Activated T-cell treated with anti-CD3 and anti-CD28 coated beads, Interleukin-2, amount 50 U/mL, for 72 hours (primary cell): Measurements from ENCODE around the gene DNAJC6. TPM values are rescaled to one million over a fixed set of nuclear protein-coding genes. Genes with fewer than 3 reads are reported as not detected.

Experiments used
- ATAC-seq, 2 donors: fragments of 150-1000 bp; cut with Tn5 transposase; replicated peaks in 1 of 2; 2 replicates each; pipeline ENCODE4 v1.10.0; 2021; ENCODE audit warnings: moderate library complexity in 2 of 2, mild to moderate bottlenecking in 1 of 2
- DNase-seq, 2 donors: peaks; one replicate each; pipeline ENCODE4 v3.0.0; 2021 to 2022; ENCODE audit warnings: mixed read lengths in 1 of 2
- H3K27ac Mint-ChIP-seq: one replicate; pipeline ENCODE4 v1.8.0; 2022; ENCODE audit warnings: mild to moderate bottlenecking, moderate library complexity, mixed read lengths
- H3K27me3 Mint-ChIP-seq: one replicate; pipeline ENCODE4 v1.8.0; 2022; ENCODE audit warnings: low read depth, mixed read lengths
- H3K36me3 Mint-ChIP-seq, 2 donors: one replicate each; pipeline ENCODE4 v1.8.0; 2022; ENCODE audit warnings: mixed read lengths in 2 of 2, mild to moderate bottlenecking in 1 of 2; ENCODE audit not compliant: insufficient read depth in 2 of 2
- H3K4me1 Mint-ChIP-seq: one replicate; pipeline ENCODE4 v1.8.0; 2022; ENCODE audit warnings: low read depth, mixed read lengths
- H3K4me3 Mint-ChIP-seq, 2 donors: one replicate each; pipeline ENCODE4 v1.8.0; 2022; ENCODE audit warnings: mild to moderate bottlenecking in 2 of 2, mixed read lengths in 2 of 2, moderate library complexity in 2 of 2
- H3K9me3 Mint-ChIP-seq, 2 donors: one replicate each; pipeline ENCODE4 v1.8.0; 2022; ENCODE audit warnings: mixed read lengths in 2 of 2
- total RNA-seq, 2 donors: library from RNA; stranded (reverse); gene quantifications; one replicate each; pipeline ENCODE4 v1.2.3, GENCODE V29; 2022

The DNAJC6 gene
- total RNA-seq, 2 donors from 2014 or later: 2.3 to 3.1 TPM

DNA sequence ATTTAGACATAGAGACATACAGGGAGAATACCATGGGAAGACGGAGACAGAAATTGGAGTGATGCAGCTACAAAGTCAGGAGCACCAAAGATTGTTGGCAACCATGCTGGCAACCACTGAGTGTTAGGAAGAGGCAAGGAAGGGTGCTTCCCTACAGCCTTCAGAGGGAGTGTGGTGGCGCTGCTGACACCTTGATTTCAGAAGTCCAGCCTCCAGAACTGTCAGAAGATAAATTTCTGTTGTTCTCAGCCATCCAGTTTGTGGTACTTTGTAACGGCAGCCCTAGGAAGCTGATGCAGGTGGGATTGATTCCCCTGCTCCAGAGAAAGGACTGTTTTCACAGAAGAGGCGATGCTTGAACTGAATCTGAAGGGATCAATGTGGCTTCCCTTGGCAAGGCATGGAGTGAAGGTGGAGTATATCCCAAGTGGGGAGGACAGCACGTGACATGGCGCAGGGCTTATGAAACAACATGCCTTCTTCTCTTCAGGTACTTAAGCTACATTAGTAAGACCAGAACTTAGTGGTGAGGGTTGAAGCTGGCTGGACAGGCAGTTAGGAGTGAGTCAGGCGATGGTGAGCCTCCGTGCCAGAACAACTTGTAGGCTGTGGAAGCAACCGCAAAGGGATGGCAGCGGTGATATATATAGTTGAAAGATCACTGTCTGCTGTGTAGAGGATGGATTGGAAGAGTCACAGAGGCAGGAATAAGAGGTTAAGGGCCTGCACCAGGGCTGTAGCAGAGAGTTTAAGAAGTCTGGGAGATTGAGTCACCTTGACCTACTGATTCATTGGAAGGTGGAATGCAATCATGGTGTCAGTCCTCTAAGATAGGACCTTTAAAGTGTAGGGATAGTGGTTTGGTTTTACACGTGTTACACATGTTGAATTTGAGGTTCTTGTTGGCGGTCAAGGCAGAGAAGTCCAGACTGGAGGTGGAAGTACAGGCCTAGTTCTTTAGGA lies 113.2 kb downstream of the DNAJC6 start:
- DNase-seq (no peak), ATAC-seq (no peak)
- Mint-ChIP-seq H3K27ac (no peak overlapping the region), H3K9me3 (no peaks in the 10 kb centered on the region), H3K27me3 (no peaks in the 10 kb centered on the region), H3K4me1 (peaks cover 20% of the 10 kb centered on the region), H3K4me3 (no peak overlapping the region), H3K36me3 (peaks cover 7 to 14% of the 10 kb centered on the region in 2 donors)

DNA sequence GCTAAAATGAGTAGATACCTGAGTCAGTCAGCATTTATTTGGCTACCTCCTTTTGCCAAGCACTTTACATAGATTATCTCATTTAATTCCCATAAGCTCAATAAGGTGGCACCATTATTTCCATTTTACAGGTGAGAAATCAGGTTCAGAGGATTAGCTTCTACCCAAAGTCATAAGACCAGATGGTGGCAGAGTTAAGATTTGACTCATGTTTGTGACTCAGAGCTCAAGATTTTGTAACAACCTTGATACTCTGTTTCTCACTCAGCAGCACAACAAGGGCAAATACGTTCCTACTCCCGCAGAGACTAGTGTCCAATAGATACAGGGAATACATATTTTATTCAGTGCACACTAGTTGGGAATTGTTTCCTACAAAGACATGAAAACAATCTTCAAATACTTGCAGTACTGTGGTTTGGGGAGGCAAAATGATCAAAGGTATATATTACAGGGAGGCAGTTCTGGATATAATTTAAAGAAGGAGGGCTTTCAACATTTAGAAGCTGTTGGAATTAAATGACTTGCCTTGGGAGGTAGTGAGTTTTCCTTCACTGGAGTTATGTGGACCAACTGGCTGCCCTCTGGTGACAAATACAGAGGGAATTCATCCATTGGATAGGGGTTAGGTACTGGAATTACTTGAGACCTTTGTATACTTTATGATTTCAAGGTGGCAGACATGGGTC lies 114.7 kb downstream of the DNAJC6 start:
- Mint-ChIP-seq H3K9me3 (no peaks in the 10 kb centered on the region), H3K4me3 (peak overlapping the region; percentile 29 to 63), H3K36me3 (peaks cover 7 to 14% of the 10 kb centered on the region in 2 donors), H3K4me1 (peaks cover 16% of the 10 kb centered on the region), H3K27ac (peak overlapping the region; percentile 43), H3K27me3 (no peaks in the 10 kb centered on the region)
- ATAC-seq: peak; percentile 15 to 28
- peak; percentile 34 to 66 for DNase-seq

DNA sequence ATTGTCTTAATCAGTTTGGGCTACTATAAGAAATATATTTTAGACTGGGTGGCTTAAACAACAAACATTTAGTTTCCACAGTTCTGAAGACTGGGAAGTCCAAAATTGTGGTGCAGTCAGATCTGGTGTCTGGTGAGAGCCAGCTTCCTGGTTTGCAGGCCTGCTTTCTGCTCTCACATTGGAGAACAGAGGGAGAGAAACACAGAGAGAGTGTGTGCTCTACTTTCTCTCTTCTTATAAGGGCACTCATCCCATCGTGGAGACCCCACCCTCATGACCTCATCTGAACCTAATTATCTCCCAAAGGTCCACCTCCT lies 115.2 kb downstream of the DNAJC6 start:
- ATAC-seq (no peak), DNase-seq (no peak)
- H3K27me3 Mint-ChIP-seq: no peaks in the 10 kb centered on the region
- no peak overlapping the region for H3K27ac Mint-ChIP-seq
- H3K4me1 Mint-ChIP-seq: peaks cover 10% of the 10 kb centered on the region
- no peak overlapping the region for H3K4me3 Mint-ChIP-seq
- peaks cover 7 to 14% of the 10 kb centered on the region in 2 donors for H3K36me3 Mint-ChIP-seq
- H3K9me3 Mint-ChIP-seq: no peaks in the 10 kb centered on the region

DNA sequence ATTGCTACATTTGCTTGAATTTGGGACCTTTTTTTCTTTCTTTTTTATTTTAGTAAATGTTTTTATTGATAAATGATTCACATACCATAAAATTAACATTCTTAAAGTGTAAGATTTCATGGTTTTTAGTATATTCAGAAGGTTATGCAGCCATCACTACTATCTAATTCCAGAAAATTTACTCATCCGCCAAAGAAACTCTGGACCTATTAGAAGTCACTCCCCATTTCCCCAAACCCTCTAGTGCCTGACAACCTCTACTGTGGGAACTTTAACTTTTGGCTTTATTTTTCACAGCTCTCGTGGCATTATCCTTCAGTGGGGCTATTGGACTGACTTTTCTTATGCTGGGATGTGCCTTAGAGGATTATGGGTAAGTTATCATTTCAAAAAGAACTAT lies 115.7 kb downstream of the DNAJC6 start:
- Mint-ChIP-seq H3K4me3 (no peak overlapping the region), H3K36me3 (peaks cover 7 to 14% of the 10 kb centered on the region in 2 donors)

DNA sequence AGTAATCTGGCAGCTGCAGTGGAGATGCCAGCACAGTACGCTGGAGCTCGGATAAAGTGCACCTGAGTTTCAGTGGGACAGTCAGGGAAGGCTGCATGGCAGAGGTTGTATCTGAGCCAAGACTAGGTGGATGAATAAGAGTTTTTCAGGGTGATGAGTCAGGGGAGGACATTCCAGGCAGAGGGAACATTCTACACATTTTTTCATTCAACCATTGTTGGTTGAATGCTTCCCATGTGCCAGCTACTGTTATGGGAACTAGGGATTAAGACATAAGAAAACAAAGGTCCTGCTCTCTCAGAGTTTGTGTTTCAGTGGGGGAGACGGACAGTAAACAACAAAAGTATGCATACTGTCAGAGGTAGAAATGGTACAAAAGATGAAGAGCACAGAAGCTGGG lies 116.4 kb downstream of the DNAJC6 start:
- no peak for ATAC-seq
- H3K4me1 Mint-ChIP-seq: peaks cover 5% of the 10 kb centered on the region

More for the DNA sequence above, 115.7 kb downstream of the DNAJC6 start:
- H3K27me3 Mint-ChIP-seq: no peaks in the 10 kb centered on the region
- ATAC-seq (no peak), DNase-seq (no peak)
- H3K4me1 Mint-ChIP-seq: peaks cover 6% of the 10 kb centered on the region
- H3K27ac Mint-ChIP-seq: no peak overlapping the region
- no peaks in the 10 kb centered on the region for H3K9me3 Mint-ChIP-seq

DNA sequence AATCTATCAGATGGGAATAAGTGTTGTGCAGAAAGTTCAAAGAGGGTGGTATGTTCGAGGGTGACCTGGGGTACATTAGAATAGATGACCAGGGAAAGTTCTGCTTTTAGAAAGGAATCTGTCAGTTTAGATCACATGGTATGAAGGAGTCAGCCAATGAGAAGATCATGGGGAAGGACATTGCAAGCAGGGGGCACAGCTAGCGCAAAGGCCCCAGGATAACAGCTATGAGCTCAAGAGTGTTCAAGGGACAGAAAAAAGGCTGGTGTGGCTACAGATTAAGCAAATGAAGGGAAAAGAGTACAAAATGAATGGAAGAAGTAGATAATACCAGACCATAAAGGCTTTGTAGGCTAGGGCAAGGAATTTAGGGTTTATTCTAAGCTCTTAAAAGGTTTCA lies 119.7 kb downstream of the DNAJC6 start:
- Mint-ChIP-seq H3K4me3 (no peak overlapping the region), H3K27ac (no peak overlapping the region), H3K27me3 (no peaks in the 10 kb centered on the region), H3K9me3 (no peaks in the 10 kb centered on the region), H3K36me3 (peaks cover 7 to 16% of the 10 kb centered on the region in 2 donors), H3K4me1 (peaks cover 5% of the 10 kb centered on the region)
- ATAC-seq: no peak
- no peak for DNase-seq

More for the DNA sequence above, 116.4 kb downstream of the DNAJC6 start:
- H3K36me3 Mint-ChIP-seq: peaks cover 7 to 14% of the 10 kb centered on the region in 2 donors
- H3K9me3 Mint-ChIP-seq: no peaks in the 10 kb centered on the region
- no peaks in the 10 kb centered on the region for H3K27me3 Mint-ChIP-seq
- no peak overlapping the region for H3K27ac Mint-ChIP-seq
- no peak for DNase-seq
- H3K4me3 Mint-ChIP-seq: no peak overlapping the region

DNA sequence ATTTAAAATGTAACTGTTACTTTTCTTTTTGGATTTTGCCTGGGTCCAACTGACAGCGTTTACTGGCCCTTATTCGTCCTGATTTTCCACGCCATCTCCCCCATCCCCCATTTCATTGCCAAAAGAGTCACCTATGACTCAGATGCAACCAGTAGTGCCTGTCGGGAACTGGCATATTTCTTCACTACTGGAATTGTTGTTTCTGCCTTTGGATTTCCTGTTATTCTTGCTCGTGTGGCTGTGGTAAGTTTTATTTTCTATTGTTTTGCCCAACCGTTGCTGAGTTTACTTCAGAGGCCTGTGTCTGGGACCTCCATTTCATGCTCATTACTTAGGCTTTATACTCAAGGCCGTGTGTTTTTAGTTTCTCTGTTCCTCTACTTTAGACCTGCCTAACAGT lies 120.5 kb downstream of the DNAJC6 start:
- no peak overlapping the region for H3K4me3 Mint-ChIP-seq
- no peaks in the 10 kb centered on the region for H3K27me3 Mint-ChIP-seq
- H3K36me3 Mint-ChIP-seq: peaks cover 7 to 16% of the 10 kb centered on the region in 2 donors
- no peak for DNase-seq
- no peak overlapping the region for H3K27ac Mint-ChIP-seq
- ATAC-seq: no peak
- no peaks in the 10 kb centered on the region for H3K9me3 Mint-ChIP-seq
- peaks cover 5% of the 10 kb centered on the region for H3K4me1 Mint-ChIP-seq

DNA sequence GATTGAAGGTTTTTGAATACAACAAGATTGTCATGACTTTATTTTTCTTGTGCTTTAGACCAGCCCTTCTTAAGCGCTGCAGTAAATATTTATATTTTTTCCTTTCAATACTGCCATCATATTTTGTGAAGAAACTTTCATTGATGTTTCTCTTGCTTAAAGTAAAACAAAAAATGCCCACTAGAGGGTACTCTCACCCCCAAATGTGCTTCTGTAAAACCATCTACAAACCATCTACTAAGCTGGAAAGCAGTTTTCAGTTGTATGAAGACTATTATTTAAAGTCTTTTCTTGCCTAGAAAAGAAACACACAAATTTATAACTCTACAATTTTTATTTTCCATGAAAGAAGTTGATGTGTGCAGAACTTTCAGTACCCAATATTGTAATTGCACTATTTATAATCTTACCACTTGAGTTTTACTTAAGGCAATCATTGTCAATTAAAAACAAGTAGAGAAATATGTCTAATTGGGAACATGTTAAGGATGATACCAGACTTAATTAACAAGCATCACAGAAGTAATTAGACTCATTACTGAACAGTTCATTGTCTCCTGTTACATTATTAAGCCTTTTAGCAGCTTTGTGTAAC lies 121.9 kb downstream of the DNAJC6 start:
- Mint-ChIP-seq H3K36me3 (peaks cover 0 to 6% of the 10 kb centered on the region in 2 donors), H3K27me3 (no peaks in the 10 kb centered on the region), H3K4me1 (no peaks in the 10 kb centered on the region), H3K9me3 (no peaks in the 10 kb centered on the region), H3K27ac (peak overlapping the region; percentile 54), H3K4me3 (no peak overlapping the region)
- ATAC-seq: no peak
- DNase-seq: no peak

DNA sequence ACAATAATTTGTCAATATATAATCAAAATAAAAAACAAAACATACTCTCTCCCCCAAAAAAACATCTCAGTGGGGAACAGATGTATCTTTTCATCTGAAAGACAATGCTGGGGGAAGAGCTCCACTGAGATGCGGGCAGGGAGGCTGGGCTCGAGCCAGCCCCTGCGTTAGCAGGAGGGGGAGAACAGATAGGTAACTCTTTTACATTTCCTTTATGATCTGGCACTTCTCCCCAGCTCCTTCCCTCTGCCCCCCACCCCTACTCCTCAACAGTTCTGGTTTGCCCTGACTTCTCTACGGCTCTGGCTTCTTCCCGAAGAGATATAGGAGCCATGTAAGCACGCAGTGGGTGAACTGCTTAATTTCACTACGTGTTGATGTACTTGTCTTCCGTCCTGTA lies 123.6 kb downstream of the DNAJC6 start:
- no peaks in the 10 kb centered on the region for H3K4me1 Mint-ChIP-seq
- H3K4me3 Mint-ChIP-seq: no peak overlapping the region
- H3K36me3 Mint-ChIP-seq: peaks cover 0 to 2% of the 10 kb centered on the region in 2 donors
- DNase-seq (no peak), ATAC-seq (no peak)
- no peaks in the 10 kb centered on the region for H3K27me3 Mint-ChIP-seq
- no peak overlapping the region for H3K27ac Mint-ChIP-seq
- no peaks in the 10 kb centered on the region for H3K9me3 Mint-ChIP-seq

DNA sequence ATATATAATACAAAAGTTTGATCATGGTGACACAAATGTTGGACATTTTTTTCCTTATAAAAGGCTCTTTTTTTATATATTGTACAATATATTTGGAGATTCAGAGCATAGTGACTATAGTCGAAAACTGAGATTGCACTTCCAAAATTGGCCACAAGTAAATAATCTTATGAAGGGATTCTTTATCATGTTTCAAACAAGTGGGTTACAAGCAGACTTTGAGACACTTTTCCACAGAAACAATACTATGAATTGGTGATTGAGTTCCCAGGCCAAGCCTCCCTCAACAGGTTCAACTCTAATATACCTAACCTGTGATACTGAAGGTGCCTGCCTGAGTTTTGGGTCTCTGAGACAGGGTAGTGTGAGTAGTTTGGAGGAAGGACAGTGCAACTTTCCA lies 124.9 kb downstream of the DNAJC6 start:
- no peak overlapping the region for H3K27ac Mint-ChIP-seq
- ATAC-seq (no peak), DNase-seq (no peak)
- H3K36me3 Mint-ChIP-seq: peaks cover 0 to 2% of the 10 kb centered on the region in 2 donors
- H3K27me3 Mint-ChIP-seq: no peaks in the 10 kb centered on the region
- H3K4me3 Mint-ChIP-seq: no peak overlapping the region
- no peaks in the 10 kb centered on the region for H3K4me1 Mint-ChIP-seq
- no peaks in the 10 kb centered on the region for H3K9me3 Mint-ChIP-seq

DNA sequence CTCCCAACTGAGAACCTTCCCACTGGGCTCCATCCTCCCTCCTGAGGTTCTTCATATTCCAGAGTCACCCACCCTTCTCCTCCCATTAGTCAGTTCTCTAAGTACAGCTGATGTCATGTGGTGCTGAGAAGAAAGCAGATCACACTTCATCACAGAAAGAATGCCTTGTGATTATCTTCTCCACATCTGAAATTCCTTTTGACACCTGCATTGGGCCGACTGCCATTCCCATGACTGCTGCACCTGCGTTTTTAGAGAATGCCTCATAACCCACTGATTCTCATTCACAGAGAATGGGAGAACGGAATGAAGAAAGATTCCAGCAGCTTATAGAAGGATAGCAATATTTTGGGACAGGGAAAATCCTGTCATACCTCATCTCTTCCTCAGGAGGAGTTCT lies 125.4 kb downstream of the DNAJC6 start:
- ATAC-seq (no peak), DNase-seq (no peak)
- Mint-ChIP-seq H3K9me3 (no peaks in the 10 kb centered on the region), H3K27ac (no peak overlapping the region), H3K36me3 (peaks cover 0 to 2% of the 10 kb centered on the region in 2 donors), H3K27me3 (no peaks in the 10 kb centered on the region), H3K4me1 (no peaks in the 10 kb centered on the region), H3K4me3 (no peak overlapping the region)

DNA sequence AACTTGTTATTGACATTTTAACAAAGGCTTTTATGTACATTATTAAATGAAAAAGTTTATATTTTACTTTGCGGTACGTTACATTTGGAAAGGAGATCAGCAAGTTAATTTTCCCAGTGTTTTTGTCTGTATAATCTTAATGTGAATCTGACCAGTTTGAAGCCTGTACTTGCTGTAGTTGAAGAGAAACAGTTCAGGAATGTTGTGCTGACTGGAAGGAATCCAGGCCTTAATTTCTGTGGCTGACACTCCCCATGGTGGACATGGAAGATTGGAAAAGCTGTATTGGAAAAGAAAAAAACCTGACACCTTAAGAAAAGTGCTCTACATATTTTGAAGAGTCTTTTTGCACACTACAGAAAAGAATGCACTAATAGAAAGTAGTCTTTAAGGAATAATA lies 126.6 kb downstream of the DNAJC6 start:
- DNase-seq (no peak), ATAC-seq (no peak)
- Mint-ChIP-seq H3K36me3 (peaks cover 0 to 2% of the 10 kb centered on the region in 2 donors), H3K27me3 (no peaks in the 10 kb centered on the region), H3K27ac (no peak overlapping the region), H3K9me3 (no peaks in the 10 kb centered on the region), H3K4me3 (no peak overlapping the region), H3K4me1 (no peaks in the 10 kb centered on the region)

DNA sequence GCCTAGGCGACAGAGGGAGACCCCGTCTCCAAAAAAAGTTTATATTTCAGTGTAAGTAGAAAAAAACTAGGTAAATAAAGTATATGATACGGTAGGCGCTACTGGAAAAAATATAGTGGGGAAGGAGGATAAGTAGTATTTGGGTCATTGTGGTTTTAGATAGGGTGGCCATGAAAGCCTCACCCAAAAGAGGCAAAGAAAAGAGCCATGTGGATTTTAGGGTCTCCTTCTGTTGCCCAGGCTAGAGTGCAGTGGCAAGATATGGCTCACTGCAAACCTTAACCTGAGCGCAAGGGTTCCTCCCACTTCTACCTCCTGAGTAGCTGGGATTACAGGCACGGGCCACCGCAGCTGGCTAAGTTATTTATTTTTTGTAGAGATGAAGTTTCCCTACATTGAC lies 128.3 kb downstream of the DNAJC6 start:
- no peaks in the 10 kb centered on the region for H3K27me3 Mint-ChIP-seq
- H3K36me3 Mint-ChIP-seq: no peaks in the 10 kb centered on the region
- no peak for DNase-seq
- no peak overlapping the region for H3K27ac Mint-ChIP-seq
- no peak for ATAC-seq
- H3K9me3 Mint-ChIP-seq: no peaks in the 10 kb centered on the region
- H3K4me1 Mint-ChIP-seq: no peaks in the 10 kb centered on the region
- no peak overlapping the region for H3K4me3 Mint-ChIP-seq
